ENCODE measurements around the gene TMPRSS12. TPM values are rescaled to one million over a fixed set of nuclear protein-coding genes. Genes with fewer than 3 reads are reported as not detected.
"Not testable (repeated sequence)": the region's sequence is repeated elsewhere in the genome, so short reads cannot be mapped to it uniquely, and the experiment has no call there.

Gene TMPRSS12
- total RNA-seq, 5 donors from 2014 or later (not counting 1 experiment from before 2014, with no cell fraction given) = not detected

- H3K36me3 Mint-ChIP-seq = peaks cover 7% of the 10 kb centered on the region
- Histone ChIP-seq H3K4me1 (ENCODE audit: control insufficient read depth in 1 of 2, extremely low read depth in 1 of 2, insufficient read depth in 2 of 2, low read length in 2 of 2) (peaks cover 2 to 3% of the 10 kb centered on the region in 2 experiments), H3K27ac (ENCODE audit: low read length) (no peak overlapping the region), H3K9me3 (no peaks in the 10 kb centered on the region), H3K27me3 (replicated peaks in 1 of 2; ENCODE audit: control insufficient read depth in 2 of 2, extremely low read depth in 1 of 2, insufficient read depth in 2 of 2, low read length in 1 of 2) (peaks cover 0 to 2% of the 10 kb centered on the region in 2 experiments), H3K4me3 (ENCODE audit: control insufficient read depth in 1 of 2, extremely low read depth in 1 of 2, low read length in 1 of 2) (no peak overlapping the region), H3K36me3 (ENCODE audit: control insufficient read depth in 2 of 2, extremely low read depth in 1 of 2, insufficient read depth in 1 of 2, low read length in 1 of 2) (no peaks in the 10 kb centered on the region)
- H3K4me3 Mint-ChIP-seq = no peak overlapping the region
- H3K27me3 Mint-ChIP-seq = peaks cover 0 to 7% of the 10 kb centered on the region in 2 donors
- ChIA-PET POLR2A (no interaction called here), CTCF (interaction anchor here in 1 of 2 donors (0.6 kb wide), 1 partner anchor 65 kb away, joined by 3 read pairs; the partner anchor contains the start of gene ATF1)
- DNase-seq (no peak), ATAC-seq (replicated peaks in 1 of 4) (no peak)
- H3K27ac Mint-ChIP-seq = no peak overlapping the region
- peaks cover 3 to 9% (median 7%) of the 10 kb centered on the region in 3 donors for H3K9me3 Mint-ChIP-seq
- no CpG with 5 or more reads among the region's 2 CpGs for WGBS (ENCODE audit: insufficient coverage)
- peaks cover 6 to 10% (median 6%) of the 10 kb centered on the region in 3 donors for H3K4me1 Mint-ChIP-seq
These were observed 13.8 kb upstream of the TMPRSS12 start for GRCh38 chr12:50828886-50829285.

GRCh38 chr12:50833801-50834200 lies 8.9 kb upstream of the TMPRSS12 start:
- POLR2A ChIA-PET; H3K27ac ChIP-seq (ENCODE audit: low read length); H3K4me3 Mint-ChIP-seq; DNase-seq; H3K4me1 ChIP-seq (ENCODE audit: control insufficient read depth in 1 of 2, extremely low read depth in 1 of 2, insufficient read depth in 2 of 2, low read length in 2 of 2); H3K4me3 ChIP-seq (ENCODE audit: control insufficient read depth in 1 of 2, extremely low read depth in 1 of 2, low read length in 1 of 2); H3K36me3 ChIP-seq (ENCODE audit: control insufficient read depth in 2 of 2, extremely low read depth in 1 of 2, insufficient read depth in 1 of 2, low read length in 1 of 2); H3K4me1 Mint-ChIP-seq; H3K27me3 ChIP-seq (replicated peaks in 1 of 2; ENCODE audit: control insufficient read depth in 2 of 2, extremely low read depth in 1 of 2, insufficient read depth in 2 of 2, low read length in 1 of 2); H3K36me3 Mint-ChIP-seq; CTCF ChIA-PET; ATAC-seq (replicated peaks in 1 of 4); H3K27ac Mint-ChIP-seq; H3K9me3 ChIP-seq: not testable (repeated sequence)
- peaks cover 9 to 25% of the 10 kb centered on the region in 2 donors for H3K27me3 Mint-ChIP-seq
- H3K9me3 Mint-ChIP-seq = peaks cover 8 to 18% (median 11%) of the 10 kb centered on the region in 3 donors

- H3K36me3 Mint-ChIP-seq = no peaks in the 10 kb centered on the region
- POLR2A ChIA-PET = no interaction called here
- Histone ChIP-seq H3K9me3 (no peaks in the 10 kb centered on the region), H3K27me3 (replicated peaks in 1 of 2; ENCODE audit: control insufficient read depth in 2 of 2, extremely low read depth in 1 of 2, insufficient read depth in 2 of 2, low read length in 1 of 2) (peaks cover 0 to 13% of the 10 kb centered on the region in 2 experiments), H3K4me1 (ENCODE audit: control insufficient read depth in 1 of 2, extremely low read depth in 1 of 2, insufficient read depth in 2 of 2, low read length in 2 of 2) (no peaks in the 10 kb centered on the region), H3K36me3 (ENCODE audit: control insufficient read depth in 2 of 2, extremely low read depth in 1 of 2, insufficient read depth in 1 of 2, low read length in 1 of 2) (no peaks in the 10 kb centered on the region), H3K27ac (ENCODE audit: low read length) (no peak overlapping the region), H3K4me3 (ENCODE audit: control insufficient read depth in 1 of 2, extremely low read depth in 1 of 2, low read length in 1 of 2) (no peak overlapping the region)
- H3K27ac Mint-ChIP-seq = no peak overlapping the region
- CTCF ChIA-PET = no interaction called here
- peaks cover 17 to 23% of the 10 kb centered on the region in 2 donors for H3K27me3 Mint-ChIP-seq
- no peak overlapping the region for H3K4me3 Mint-ChIP-seq
- H3K9me3 Mint-ChIP-seq = peaks cover 5 to 18% (median 14%) of the 10 kb centered on the region in 3 donors
- DNase-seq (no peak), ATAC-seq (replicated peaks in 1 of 4) (no peak)
- 86% methylated on average over 1 of the region's 2 CpGs for WGBS (ENCODE audit: insufficient coverage)
- H3K4me1 Mint-ChIP-seq = no peaks in the 10 kb centered on the region
These were observed 3.7 kb upstream of the TMPRSS12 start for GRCh38 chr12:50839042-50839441.

DNA sequence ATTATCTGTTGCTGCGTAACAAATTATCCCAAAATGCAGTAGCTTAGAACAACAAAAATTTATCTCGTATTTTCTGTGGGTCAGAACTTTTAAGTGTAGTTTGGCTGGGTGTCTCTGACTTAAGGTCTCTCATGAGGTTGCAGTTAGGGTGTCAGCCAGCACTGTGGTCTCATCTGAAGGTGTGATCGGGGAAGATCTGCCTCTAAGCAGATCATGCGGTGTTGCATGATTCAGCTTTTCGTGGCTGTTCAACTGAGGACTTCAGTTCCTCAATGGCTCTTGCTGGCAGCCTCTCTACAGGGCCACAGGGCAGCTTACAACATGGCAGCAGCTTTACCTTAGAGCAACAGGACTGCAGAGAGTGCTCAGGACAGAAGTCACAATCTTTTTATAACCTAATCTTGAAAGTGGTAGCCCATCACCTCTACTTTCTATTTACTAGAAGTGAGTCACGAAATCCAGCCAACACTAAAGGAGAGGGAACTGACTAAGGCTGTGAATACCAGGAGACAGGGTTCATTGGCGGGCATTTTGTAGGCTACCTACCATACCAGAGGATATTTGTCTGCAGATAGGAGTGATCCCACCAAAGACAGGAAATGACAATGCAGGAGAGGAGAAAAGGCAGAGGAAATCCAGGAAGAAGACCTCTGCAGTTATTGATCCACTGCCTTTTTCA lies 1.8 kb upstream of the TMPRSS12 start:
- no peaks in the 10 kb centered on the region for H3K36me3 ChIP-seq (ENCODE audit: control insufficient read depth in 2 of 2, extremely low read depth in 1 of 2, insufficient read depth in 1 of 2, low read length in 1 of 2)
- H3K9me3 Mint-ChIP-seq = peaks cover 0 to 10% (median 9%) of the 10 kb centered on the region in 3 donors
- no peak overlapping the region for H3K27ac Mint-ChIP-seq
- H3K27me3 Mint-ChIP-seq = peaks cover 13 to 24% of the 10 kb centered on the region in 2 donors
- H3K4me1 Mint-ChIP-seq = no peaks in the 10 kb centered on the region
- DNase-seq = no peak
- no peaks in the 10 kb centered on the region for H3K9me3 ChIP-seq
- ChIA-PET CTCF (no interaction called here), POLR2A (interaction anchor here in 1 of 2 donors (0.5 kb wide), 1 partner anchor 18 kb away, joined by 3 read pairs; no protein-coding TSS in a partner anchor)
- no peak overlapping the region for H3K27ac ChIP-seq (ENCODE audit: low read length)
- 81% methylated on average over 4 of the region's 7 CpGs for WGBS (ENCODE audit: insufficient coverage)
- H3K4me3 ChIP-seq (ENCODE audit: control insufficient read depth in 1 of 2, extremely low read depth in 1 of 2, low read length in 1 of 2) = no peak overlapping the region
- peaks cover 0 to 9% of the 10 kb centered on the region in 2 experiments for H3K27me3 ChIP-seq (replicated peaks in 1 of 2; ENCODE audit: control insufficient read depth in 2 of 2, extremely low read depth in 1 of 2, insufficient read depth in 2 of 2, low read length in 1 of 2)
- H3K4me3 Mint-ChIP-seq = no peak overlapping the region
- H3K4me1 ChIP-seq (ENCODE audit: control insufficient read depth in 1 of 2, extremely low read depth in 1 of 2, insufficient read depth in 2 of 2, low read length in 2 of 2) = no peaks in the 10 kb centered on the region
- H3K36me3 Mint-ChIP-seq = no peaks in the 10 kb centered on the region
- no peak for ATAC-seq (replicated peaks in 1 of 4)

GRCh38 chr12:50841716-50842531 lies 802 bp upstream of the TMPRSS12 start:
- no peak for ATAC-seq (replicated peaks in 1 of 4)
- Histone ChIP-seq H3K27ac (ENCODE audit: low read length) (no peak overlapping the region), H3K4me1 (ENCODE audit: control insufficient read depth in 1 of 2, extremely low read depth in 1 of 2, insufficient read depth in 2 of 2, low read length in 2 of 2) (no peaks in the 10 kb centered on the region), H3K4me3 (ENCODE audit: control insufficient read depth in 1 of 2, extremely low read depth in 1 of 2, low read length in 1 of 2) (no peak overlapping the region), H3K9me3 (no peaks in the 10 kb centered on the region), H3K27me3 (replicated peaks in 1 of 2; ENCODE audit: control insufficient read depth in 2 of 2, extremely low read depth in 1 of 2, insufficient read depth in 2 of 2, low read length in 1 of 2) (peaks cover 0 to 9% of the 10 kb centered on the region in 2 experiments), H3K36me3 (ENCODE audit: control insufficient read depth in 2 of 2, extremely low read depth in 1 of 2, insufficient read depth in 1 of 2, low read length in 1 of 2) (no peaks in the 10 kb centered on the region)
- CTCF ChIA-PET = no interaction called here
- H3K27ac Mint-ChIP-seq = no peak overlapping the region
- no peak overlapping the region for H3K4me3 Mint-ChIP-seq
- H3K4me1 Mint-ChIP-seq = no peaks in the 10 kb centered on the region
- no peaks in the 10 kb centered on the region for H3K36me3 Mint-ChIP-seq
- peaks cover 9 to 21% of the 10 kb centered on the region in 2 donors for H3K27me3 Mint-ChIP-seq
- POLR2A ChIA-PET = no interaction called here
- DNase-seq = no peak
- peaks cover 0 to 10% (median 9%) of the 10 kb centered on the region in 3 donors for H3K9me3 Mint-ChIP-seq
- 93% methylated on average over 1 of the region's 7 CpGs for WGBS (ENCODE audit: insufficient coverage)

DNA sequence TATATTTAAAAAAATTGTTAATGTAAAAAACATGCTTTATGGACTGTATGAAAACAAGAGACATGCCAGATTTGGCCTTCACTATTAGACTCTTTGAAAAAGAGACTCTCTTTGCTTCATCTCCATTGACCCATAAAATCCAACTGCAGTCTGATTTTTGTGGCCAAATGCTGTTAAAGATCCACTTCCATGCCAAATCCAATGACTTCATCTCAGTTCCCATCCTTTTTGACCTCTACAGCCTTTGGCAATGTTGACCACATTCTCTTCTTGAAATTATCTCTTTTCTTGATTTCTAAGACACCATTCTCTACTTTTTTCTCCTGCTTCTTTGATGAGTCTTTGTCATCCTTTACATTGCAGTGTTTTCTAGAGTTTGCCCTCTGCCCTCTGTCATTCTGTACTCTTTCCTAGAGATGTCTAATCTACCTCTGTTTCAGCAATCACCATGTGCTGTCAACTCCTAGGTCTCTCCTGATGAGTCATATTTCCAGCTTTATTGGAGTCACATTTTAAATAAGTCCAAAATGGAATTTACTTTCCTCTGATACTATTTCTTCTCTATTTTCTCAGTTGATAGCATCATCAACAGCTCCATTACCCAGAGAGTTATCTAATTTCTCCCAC lies 2.4 kb downstream of the TMPRSS12 start:
- POLR2A ChIA-PET = interaction anchor here (0.5 kb wide), 2 partner anchors 168 to 288 kb away, joined by 3 to 4 read pairs; no protein-coding TSS in a partner anchor
- DNase-seq (no peak), ATAC-seq (replicated peaks in 1 of 4) (no peak)
- H3K36me3 ChIP-seq (ENCODE audit: control insufficient read depth in 2 of 2, extremely low read depth in 1 of 2, insufficient read depth in 1 of 2, low read length in 1 of 2) = no peaks in the 10 kb centered on the region
- H3K4me1 Mint-ChIP-seq = no peaks in the 10 kb centered on the region
- no peaks in the 10 kb centered on the region for H3K9me3 ChIP-seq
- peaks cover 16 to 17% of the 10 kb centered on the region in 2 donors for H3K27me3 Mint-ChIP-seq
- no peak overlapping the region for H3K4me3 ChIP-seq (ENCODE audit: control insufficient read depth in 1 of 2, extremely low read depth in 1 of 2, low read length in 1 of 2)
- H3K36me3 Mint-ChIP-seq = no peaks in the 10 kb centered on the region
- H3K27ac ChIP-seq (ENCODE audit: low read length) = no peak overlapping the region
- CTCF ChIA-PET = no interaction called here
- peaks cover 0 to 10% (median 9%) of the 10 kb centered on the region in 3 donors for H3K9me3 Mint-ChIP-seq
- H3K4me1 ChIP-seq (ENCODE audit: control insufficient read depth in 1 of 2, extremely low read depth in 1 of 2, insufficient read depth in 2 of 2, low read length in 2 of 2) = no peaks in the 10 kb centered on the region
- H3K4me3 Mint-ChIP-seq = no peak overlapping the region
- no peak overlapping the region for H3K27ac Mint-ChIP-seq
- H3K27me3 ChIP-seq (replicated peaks in 1 of 2; ENCODE audit: control insufficient read depth in 2 of 2, extremely low read depth in 1 of 2, insufficient read depth in 2 of 2, low read length in 1 of 2) = peaks cover 0 to 11% of the 10 kb centered on the region in 2 experiments
